ENCODE measurements around the gene CARD10. TPM values are rescaled to one million over a fixed set of nuclear protein-coding genes. Genes with fewer than 3 reads are reported as not detected.
A peak's percentile ranks its signal among the peaks of the same experiment; 100 is the strongest.

The CARD10 gene
- total and polyA plus RNA-seq, 2 of the 13 experiments (the other 11 are each of a cell fraction or from before 2014, with no cell fraction given) = 35.2 to 55.8 TPM

GRCh38 chr22:37502342-37503182 lies 16.7 kb downstream of the CARD10 start (continued):
- TF ChIP-seq KDM5B (CRISPR knock-in tag; IDR thresholded peaks at IDR 0.05; ENCODE audit: borderline replicate concordance) (no peak), ZNF275 (CRISPR knock-in tag; IDR thresholded peaks at IDR 0.05; ENCODE audit: borderline replicate concordance) (no peak; the same call in none of the 2 replicates), FOXJ3 (CRISPR knock-in tag; IDR thresholded peaks at IDR 0.05; ENCODE audit: borderline replicate concordance) (no peak), YY1 (IDR thresholded peaks at IDR 0.05; ENCODE audit: insufficient read depth, insufficient replicate concordance, low read depth, low read length) (no peak), CSRNP1 (CRISPR knock-in tag; IDR thresholded peaks at IDR 0.05) (no peak), CERS6 (CRISPR knock-in tag; IDR thresholded peaks at IDR 0.05) (peak; percentile 69; the same call in 1 of the 2 replicates), TAF1 (CRISPR knock-in tag; IDR thresholded peaks at IDR 0.05) (peak; percentile 24; the same call in 1 of the 2 replicates), MTF1 (CRISPR knock-in tag; IDR thresholded peaks at IDR 0.05) (no peak), CCDC6 (CRISPR knock-in tag; IDR thresholded peaks at IDR 0.05) (no peak), ZNF747 (CRISPR knock-in tag; IDR thresholded peaks at IDR 0.05; ENCODE audit: borderline replicate concordance) (no peak), KLF15 (CRISPR knock-in tag; IDR thresholded peaks at IDR 0.05; ENCODE audit: borderline replicate concordance) (no peak), CBX2 (IDR thresholded peaks at IDR 0.05; ENCODE audit: low read depth, low read length) (no peak), CBX2 (CRISPR knock-in tag; IDR thresholded peaks at IDR 0.05; ENCODE audit: low read depth) (no peak; the same call in 1 of the 2 replicates), ZNF550 (CRISPR knock-in tag; IDR thresholded peaks at IDR 0.05; ENCODE audit: borderline replicate concordance) (no peak), PAF1 (CRISPR knock-in tag; IDR thresholded peaks at IDR 0.05) (no peak), ZNF317 (CRISPR knock-in tag; IDR thresholded peaks at IDR 0.05) (no peak; the same call in 1 of the 2 replicates), HNRNPL (IDR thresholded peaks at IDR 0.05; ENCODE audit: low read depth, low read length) (peak; percentile 87; the same call in 1 of the 2 replicates), GMEB2 (CRISPR knock-in tag; IDR thresholded peaks at IDR 0.05; ENCODE audit: low read depth) (no peak; the same call in 1 of the 2 replicates), SALL1 (CRISPR knock-in tag; IDR thresholded peaks at IDR 0.05) (no peak), TMF1 (CRISPR knock-in tag; IDR thresholded peaks at IDR 0.05; ENCODE audit: low read depth) (no peak), ZNF724P (CRISPR knock-in tag; IDR thresholded peaks at IDR 0.05; ENCODE audit: borderline replicate concordance) (no peak), ZNF24 (IDR thresholded peaks at IDR 0.05) (no peak), ZMYM3 (CRISPR knock-in tag; IDR thresholded peaks at IDR 0.05) (no peak; the same call in 1 of the 2 replicates), MXD4 (CRISPR knock-in tag; IDR thresholded peaks at IDR 0.05) (no peak), RBAK (CRISPR knock-in tag; IDR thresholded peaks at IDR 0.05) (no peak), POLR2A (IDR thresholded peaks at IDR 0.05; ENCODE audit: insufficient read depth in 1 of 2, low read depth in 2 of 2, low read length in 2 of 2) (peak in 1 of 2 experiments; percentile 26; a peak in 1 of 4 replicates)

Measured in HepG2 (cell line).